GM23338 (cell line): Measurements from ENCODE around the gene SELENOO. TPM values are rescaled to one million over a fixed set of nuclear protein-coding genes. Genes with fewer than 3 reads are reported as not detected.

Experiments
- ATAC-seq: fragments of 200-7000 bp; cut with Tn5 transposase; 3 replicates; pipeline ENCODE4 v1.9.1; 2020
- DNase-seq: peaks from one replicate; pipeline ENCODE4 v3.0.0-alpha.2; 2015; ENCODE audit warnings: low spot score
- H2AFZ ChIP-seq: fragments of 200-600 bp; sonication (generic); 2 replicates; pipeline ENCODE4 v1.8.0; 2016; ENCODE audit warnings: antibody characterized with exemption, mild to moderate bottlenecking, moderate library complexity
- H3F3A ChIP-seq: fragments of 200-600 bp; sonication (generic); replicated peaks from 2 replicates; pipeline ENCODE4 v1.8.0; 2017; ENCODE audit warnings: antibody characterized with exemption, mixed run types, low read depth
- H3K27ac ChIP-seq: fragments of 200-600 bp; sonication (generic); 2 replicates; pipeline ENCODE4 v1.6.1; 2016; ENCODE audit warnings: low read depth
- H3K27me3 ChIP-seq: fragments of 200-600 bp; sonication (generic); 2 replicates; pipeline ENCODE4 v1.8.0; 2016; ENCODE audit warnings: mild to moderate bottlenecking, mixed run types, moderate library complexity; ENCODE audit not compliant: insufficient read depth
- H3K36me3 ChIP-seq: fragments of 200-600 bp; sonication (generic); 2 replicates; pipeline ENCODE4 v1.8.0; 2016; ENCODE audit warnings: mild to moderate bottlenecking; ENCODE audit not compliant: insufficient read depth
- H3K4me1 ChIP-seq: fragments of 200-600 bp; sonication (generic); 2 replicates; pipeline ENCODE4 v1.8.0; 2016; ENCODE audit warnings: mild to moderate bottlenecking, moderate library complexity; ENCODE audit not compliant: insufficient read depth
- H3K4me2 ChIP-seq: fragments of 200-600 bp; sonication (generic); 2 replicates; pipeline ENCODE4 v1.7.1; 2017; ENCODE audit warnings: mixed run types
- H3K4me3 ChIP-seq: fragments of 200-600 bp; sonication (generic); 2 replicates; pipeline ENCODE4 v1.6.1; 2016; ENCODE audit warnings: mixed run types
- H3K79me2 ChIP-seq: fragments of 200-600 bp; sonication (generic); replicated peaks from 2 replicates; pipeline ENCODE4 v1.8.0; 2017; ENCODE audit warnings: mild to moderate bottlenecking; ENCODE audit not compliant: insufficient read depth
- H3K9me2 ChIP-seq: fragments of 200-600 bp; sonication (generic); 2 replicates; pipeline ENCODE4 v1.8.0; 2017; ENCODE audit not compliant: insufficient read depth
- H4K20me1 ChIP-seq: fragments of 200-600 bp; sonication (generic); replicated peaks from 2 replicates; pipeline ENCODE4 v1.8.0; 2017; ENCODE audit warnings: mild to moderate bottlenecking; ENCODE audit not compliant: insufficient read depth
- H3K27ac Mint-ChIP-seq: 2 replicates; pipeline ENCODE4 v1.8.0; 2020; ENCODE audit warnings: inconsistent platforms, mild to moderate bottlenecking, moderate library complexity, mixed read lengths
- H3K27me3 Mint-ChIP-seq: 3 replicates; pipeline ENCODE4 v1.8.0; 2022; ENCODE audit warnings: low read depth, mild to moderate bottlenecking, moderate library complexity, mixed read lengths, inconsistent platforms; ENCODE audit not compliant: insufficient read depth, poor library complexity
- H3K36me3 Mint-ChIP-seq: 3 replicates; pipeline ENCODE4 v1.8.0; 2021; ENCODE audit warnings: low read depth, mild to moderate bottlenecking, inconsistent platforms, moderate library complexity, mixed read lengths
- H3K4me1 Mint-ChIP-seq: 3 replicates; pipeline ENCODE4 v1.8.0; 2020; ENCODE audit warnings: mild to moderate bottlenecking, inconsistent platforms, mixed read lengths
- H3K4me3 Mint-ChIP-seq: 3 replicates; pipeline ENCODE4 v1.8.0; 2021; ENCODE audit warnings: moderate library complexity, mild to moderate bottlenecking, inconsistent platforms, mixed read lengths
- H3K9me3 Mint-ChIP-seq: 3 replicates; pipeline ENCODE4 v1.8.0; 2020; ENCODE audit warnings: moderate library complexity, mild to moderate bottlenecking, inconsistent platforms, mixed read lengths
- CREB1 ChIP-seq: fragments of 250-450 bp; sonication (Bioruptor Pico); IDR thresholded peaks from 2 replicates; pipeline ENCODE4 v1.5.0; 2020; ENCODE audit warnings: low read depth, mild to moderate bottlenecking, moderate library complexity
- EZH2 ChIP-seq: fragments of 200-600 bp; sonication (generic); IDR thresholded peaks from one replicate; pipeline ENCODE4 v1.8.0; 2017; ENCODE audit warnings: antibody characterized with exemption, mild to moderate bottlenecking, low read depth; ENCODE audit not compliant: unreplicated experiment
- EZH2phosphoT487 ChIP-seq: fragments of 200-600 bp; sonication (generic); IDR thresholded peaks from one replicate; pipeline ENCODE4 v1.8.1; 2018; ENCODE audit warnings: antibody characterized with exemption; ENCODE audit not compliant: unreplicated experiment
- JUNB ChIP-seq: IDR thresholded peaks from one replicate; pipeline ENCODE4 v1.6.1; 2016; ENCODE audit warnings: antibody characterized with exemption; ENCODE audit not compliant: unreplicated experiment
- NANOG ChIP-seq: IDR thresholded peaks from 2 replicates; pipeline ENCODE4 v1.6.1; 2016; ENCODE audit warnings: antibody characterized with exemption, borderline replicate concordance
- STAT1 ChIP-seq: IDR thresholded peaks from one replicate; pipeline ENCODE4 v1.6.1; 2016; ENCODE audit warnings: antibody characterized with exemption; ENCODE audit not compliant: unreplicated experiment
- ZNF114 ChIP-seq: fragments of 250-450 bp; sonication (Bioruptor Pico); IDR thresholded peaks from 2 replicates; pipeline ENCODE4 v1.5.0; 2020; ENCODE audit warnings: mild to moderate bottlenecking, moderate library complexity
- ZNF331 ChIP-seq: fragments of 250-450 bp; sonication (Bioruptor Pico); IDR thresholded peaks from 2 replicates; pipeline ENCODE4 v1.5.0; 2020; ENCODE audit warnings: low read depth, mild to moderate bottlenecking, moderate library complexity
- polyA plus RNA-seq: library from polyadenylated mRNA; unstranded; fragments of >200 nt; fragmentation: Nextera tagmentation; extraction: Ambion mirVana; gene quantifications from 2 replicates; pipeline ENCODE4 v1.2.1, GENCODE V29; 2016
- total RNA-seq: library from RNA; depleted of rRNA; stranded (reverse); fragments of >200 nt; shearing (Covaris generic); gene quantifications from 2 replicates; pipeline ENCODE4 v1.2.3, GENCODE V29; 2014
- TF ChIP-seq, protein P1 (sequence below), 2 experiments: fragments of 200-600 bp in 1 of 2; sonication (generic) in 1 of 2; conservative IDR thresholded peaks; 2 replicates each; pipeline versions ENCODE4 v1.5.1 to v1.6.1; 2016 to 2017; ENCODE audit warnings: antibody characterized with exemption in 2 of 2, low read depth in 2 of 2, mild to moderate bottlenecking in 2 of 2, moderate library complexity in 1 of 2
- TF ChIP-seq, protein P2 (sequence below): IDR thresholded peaks from one replicate; pipeline ENCODE4 v1.6.1; 2018; ENCODE audit warnings: antibody characterized with exemption; ENCODE audit not compliant: unreplicated experiment
- TF ChIP-seq, protein P3 (sequence below): fragments of 250-450 bp; sonication (Bioruptor Pico); IDR thresholded peaks from 2 replicates; pipeline ENCODE4 v1.5.0; 2020; ENCODE audit warnings: mild to moderate bottlenecking, moderate library complexity
- TF ChIP-seq, protein P4 (sequence below): IDR thresholded peaks from 2 replicates; pipeline ENCODE4 v1.6.1; 2016; ENCODE audit warnings: antibody characterized with exemption

SELENOO gene
- total and polyA plus RNA-seq, 2 experiments from 2014 or later: 6.8 to 21.3 TPM

DNA sequence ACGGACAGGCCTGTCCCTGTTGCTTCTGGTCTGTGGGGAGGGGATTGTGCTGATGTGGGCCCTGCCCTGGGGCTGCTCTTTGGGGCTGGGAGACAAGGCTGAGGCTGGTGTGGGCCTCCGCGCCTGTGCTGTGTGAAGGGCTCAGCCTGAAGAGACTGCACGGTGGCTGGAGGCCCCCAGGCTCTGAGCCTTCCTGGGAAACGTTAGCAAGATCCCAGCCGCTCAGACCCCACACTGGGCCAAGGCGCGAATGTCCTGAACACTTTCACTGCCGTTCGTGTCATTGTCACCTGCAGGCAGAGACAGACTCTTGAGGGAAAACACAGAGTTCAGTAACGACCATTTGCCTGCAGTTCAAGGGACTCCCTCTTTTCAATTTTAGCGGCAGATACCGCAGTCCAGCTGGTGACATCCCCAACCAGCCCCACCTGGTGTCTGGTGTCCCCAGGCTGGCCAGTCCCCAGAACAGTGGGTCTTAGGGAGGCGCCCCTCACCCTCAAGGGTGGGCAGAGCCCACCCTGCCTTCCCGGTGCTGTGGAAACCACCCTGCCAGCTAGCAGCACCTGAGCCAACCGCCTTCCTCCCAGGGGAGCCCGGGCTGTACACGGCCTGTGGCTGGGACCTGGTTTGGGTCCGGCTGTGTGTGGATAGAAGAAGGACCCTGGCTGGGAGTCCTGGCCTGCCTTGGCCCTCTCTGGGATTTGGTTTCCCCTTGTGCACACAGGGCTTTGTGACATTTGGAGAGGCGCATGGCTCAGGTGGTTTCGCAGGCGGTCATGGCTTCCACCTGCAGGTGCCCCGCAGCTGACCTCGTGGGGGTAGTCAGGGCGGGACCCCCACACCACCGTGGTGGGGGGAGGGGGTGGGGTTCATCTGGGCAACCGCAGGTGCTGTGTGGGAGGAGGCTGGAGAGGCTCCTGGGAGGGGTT lies 24.6 kb upstream of the SELENOO start:
- Mint-ChIP-seq H3K36me3 (peaks cover 4% of the 10 kb centered on the region; the same call in 1 of the 3 replicates), H3K27ac (no peak overlapping the region), H3K9me3 (no peaks in the 10 kb centered on the region), H3K4me1 (peaks cover 2% of the 10 kb centered on the region), H3K27me3 (peaks cover 11% of the 10 kb centered on the region), H3K4me3 (no peak overlapping the region)
- Histone ChIP-seq H3K36me3 (no peaks in the 10 kb centered on the region), H3F3A (no peaks in the 10 kb centered on the region), H3K4me2 (no peak overlapping the region), H3K9me2 (no peaks in the 10 kb centered on the region), H3K4me1 (0 out of 2 replicates have a peak, but pooled peaks cover 4% of the 10 kb centered on the region), H3K27me3 (peaks cover 2% of the 10 kb centered on the region; the same call in 1 of the 2 replicates), H4K20me1 (no peaks in the 10 kb centered on the region), H3K79me2 (no peaks in the 10 kb centered on the region), H3K27ac (no peak overlapping the region), H2AFZ (no peak overlapping the region), H3K4me3 (no peak overlapping the region)
- no peak for ATAC-seq
- DNase-seq: no peak
- no peak for TF ChIP-seq NANOG
- TF ChIP-seq, protein P1, sequence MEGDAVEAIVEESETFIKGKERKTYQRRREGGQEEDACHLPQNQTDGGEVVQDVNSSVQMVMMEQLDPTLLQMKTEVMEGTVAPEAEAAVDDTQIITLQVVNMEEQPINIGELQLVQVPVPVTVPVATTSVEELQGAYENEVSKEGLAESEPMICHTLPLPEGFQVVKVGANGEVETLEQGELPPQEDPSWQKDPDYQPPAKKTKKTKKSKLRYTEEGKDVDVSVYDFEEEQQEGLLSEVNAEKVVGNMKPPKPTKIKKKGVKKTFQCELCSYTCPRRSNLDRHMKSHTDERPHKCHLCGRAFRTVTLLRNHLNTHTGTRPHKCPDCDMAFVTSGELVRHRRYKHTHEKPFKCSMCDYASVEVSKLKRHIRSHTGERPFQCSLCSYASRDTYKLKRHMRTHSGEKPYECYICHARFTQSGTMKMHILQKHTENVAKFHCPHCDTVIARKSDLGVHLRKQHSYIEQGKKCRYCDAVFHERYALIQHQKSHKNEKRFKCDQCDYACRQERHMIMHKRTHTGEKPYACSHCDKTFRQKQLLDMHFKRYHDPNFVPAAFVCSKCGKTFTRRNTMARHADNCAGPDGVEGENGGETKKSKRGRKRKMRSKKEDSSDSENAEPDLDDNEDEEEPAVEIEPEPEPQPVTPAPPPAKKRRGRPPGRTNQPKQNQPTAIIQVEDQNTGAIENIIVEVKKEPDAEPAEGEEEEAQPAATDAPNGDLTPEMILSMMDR (conservative IDR thresholded peaks at IDR 0.05; ENCODE audit: low read depth in 2 of 2): no peak
- TF ChIP-seq, protein P2, sequence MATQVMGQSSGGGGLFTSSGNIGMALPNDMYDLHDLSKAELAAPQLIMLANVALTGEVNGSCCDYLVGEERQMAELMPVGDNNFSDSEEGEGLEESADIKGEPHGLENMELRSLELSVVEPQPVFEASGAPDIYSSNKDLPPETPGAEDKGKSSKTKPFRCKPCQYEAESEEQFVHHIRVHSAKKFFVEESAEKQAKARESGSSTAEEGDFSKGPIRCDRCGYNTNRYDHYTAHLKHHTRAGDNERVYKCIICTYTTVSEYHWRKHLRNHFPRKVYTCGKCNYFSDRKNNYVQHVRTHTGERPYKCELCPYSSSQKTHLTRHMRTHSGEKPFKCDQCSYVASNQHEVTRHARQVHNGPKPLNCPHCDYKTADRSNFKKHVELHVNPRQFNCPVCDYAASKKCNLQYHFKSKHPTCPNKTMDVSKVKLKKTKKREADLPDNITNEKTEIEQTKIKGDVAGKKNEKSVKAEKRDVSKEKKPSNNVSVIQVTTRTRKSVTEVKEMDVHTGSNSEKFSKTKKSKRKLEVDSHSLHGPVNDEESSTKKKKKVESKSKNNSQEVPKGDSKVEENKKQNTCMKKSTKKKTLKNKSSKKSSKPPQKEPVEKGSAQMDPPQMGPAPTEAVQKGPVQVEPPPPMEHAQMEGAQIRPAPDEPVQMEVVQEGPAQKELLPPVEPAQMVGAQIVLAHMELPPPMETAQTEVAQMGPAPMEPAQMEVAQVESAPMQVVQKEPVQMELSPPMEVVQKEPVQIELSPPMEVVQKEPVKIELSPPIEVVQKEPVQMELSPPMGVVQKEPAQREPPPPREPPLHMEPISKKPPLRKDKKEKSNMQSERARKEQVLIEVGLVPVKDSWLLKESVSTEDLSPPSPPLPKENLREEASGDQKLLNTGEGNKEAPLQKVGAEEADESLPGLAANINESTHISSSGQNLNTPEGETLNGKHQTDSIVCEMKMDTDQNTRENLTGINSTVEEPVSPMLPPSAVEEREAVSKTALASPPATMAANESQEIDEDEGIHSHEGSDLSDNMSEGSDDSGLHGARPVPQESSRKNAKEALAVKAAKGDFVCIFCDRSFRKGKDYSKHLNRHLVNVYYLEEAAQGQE: no peak
- TF ChIP-seq, protein P3, sequence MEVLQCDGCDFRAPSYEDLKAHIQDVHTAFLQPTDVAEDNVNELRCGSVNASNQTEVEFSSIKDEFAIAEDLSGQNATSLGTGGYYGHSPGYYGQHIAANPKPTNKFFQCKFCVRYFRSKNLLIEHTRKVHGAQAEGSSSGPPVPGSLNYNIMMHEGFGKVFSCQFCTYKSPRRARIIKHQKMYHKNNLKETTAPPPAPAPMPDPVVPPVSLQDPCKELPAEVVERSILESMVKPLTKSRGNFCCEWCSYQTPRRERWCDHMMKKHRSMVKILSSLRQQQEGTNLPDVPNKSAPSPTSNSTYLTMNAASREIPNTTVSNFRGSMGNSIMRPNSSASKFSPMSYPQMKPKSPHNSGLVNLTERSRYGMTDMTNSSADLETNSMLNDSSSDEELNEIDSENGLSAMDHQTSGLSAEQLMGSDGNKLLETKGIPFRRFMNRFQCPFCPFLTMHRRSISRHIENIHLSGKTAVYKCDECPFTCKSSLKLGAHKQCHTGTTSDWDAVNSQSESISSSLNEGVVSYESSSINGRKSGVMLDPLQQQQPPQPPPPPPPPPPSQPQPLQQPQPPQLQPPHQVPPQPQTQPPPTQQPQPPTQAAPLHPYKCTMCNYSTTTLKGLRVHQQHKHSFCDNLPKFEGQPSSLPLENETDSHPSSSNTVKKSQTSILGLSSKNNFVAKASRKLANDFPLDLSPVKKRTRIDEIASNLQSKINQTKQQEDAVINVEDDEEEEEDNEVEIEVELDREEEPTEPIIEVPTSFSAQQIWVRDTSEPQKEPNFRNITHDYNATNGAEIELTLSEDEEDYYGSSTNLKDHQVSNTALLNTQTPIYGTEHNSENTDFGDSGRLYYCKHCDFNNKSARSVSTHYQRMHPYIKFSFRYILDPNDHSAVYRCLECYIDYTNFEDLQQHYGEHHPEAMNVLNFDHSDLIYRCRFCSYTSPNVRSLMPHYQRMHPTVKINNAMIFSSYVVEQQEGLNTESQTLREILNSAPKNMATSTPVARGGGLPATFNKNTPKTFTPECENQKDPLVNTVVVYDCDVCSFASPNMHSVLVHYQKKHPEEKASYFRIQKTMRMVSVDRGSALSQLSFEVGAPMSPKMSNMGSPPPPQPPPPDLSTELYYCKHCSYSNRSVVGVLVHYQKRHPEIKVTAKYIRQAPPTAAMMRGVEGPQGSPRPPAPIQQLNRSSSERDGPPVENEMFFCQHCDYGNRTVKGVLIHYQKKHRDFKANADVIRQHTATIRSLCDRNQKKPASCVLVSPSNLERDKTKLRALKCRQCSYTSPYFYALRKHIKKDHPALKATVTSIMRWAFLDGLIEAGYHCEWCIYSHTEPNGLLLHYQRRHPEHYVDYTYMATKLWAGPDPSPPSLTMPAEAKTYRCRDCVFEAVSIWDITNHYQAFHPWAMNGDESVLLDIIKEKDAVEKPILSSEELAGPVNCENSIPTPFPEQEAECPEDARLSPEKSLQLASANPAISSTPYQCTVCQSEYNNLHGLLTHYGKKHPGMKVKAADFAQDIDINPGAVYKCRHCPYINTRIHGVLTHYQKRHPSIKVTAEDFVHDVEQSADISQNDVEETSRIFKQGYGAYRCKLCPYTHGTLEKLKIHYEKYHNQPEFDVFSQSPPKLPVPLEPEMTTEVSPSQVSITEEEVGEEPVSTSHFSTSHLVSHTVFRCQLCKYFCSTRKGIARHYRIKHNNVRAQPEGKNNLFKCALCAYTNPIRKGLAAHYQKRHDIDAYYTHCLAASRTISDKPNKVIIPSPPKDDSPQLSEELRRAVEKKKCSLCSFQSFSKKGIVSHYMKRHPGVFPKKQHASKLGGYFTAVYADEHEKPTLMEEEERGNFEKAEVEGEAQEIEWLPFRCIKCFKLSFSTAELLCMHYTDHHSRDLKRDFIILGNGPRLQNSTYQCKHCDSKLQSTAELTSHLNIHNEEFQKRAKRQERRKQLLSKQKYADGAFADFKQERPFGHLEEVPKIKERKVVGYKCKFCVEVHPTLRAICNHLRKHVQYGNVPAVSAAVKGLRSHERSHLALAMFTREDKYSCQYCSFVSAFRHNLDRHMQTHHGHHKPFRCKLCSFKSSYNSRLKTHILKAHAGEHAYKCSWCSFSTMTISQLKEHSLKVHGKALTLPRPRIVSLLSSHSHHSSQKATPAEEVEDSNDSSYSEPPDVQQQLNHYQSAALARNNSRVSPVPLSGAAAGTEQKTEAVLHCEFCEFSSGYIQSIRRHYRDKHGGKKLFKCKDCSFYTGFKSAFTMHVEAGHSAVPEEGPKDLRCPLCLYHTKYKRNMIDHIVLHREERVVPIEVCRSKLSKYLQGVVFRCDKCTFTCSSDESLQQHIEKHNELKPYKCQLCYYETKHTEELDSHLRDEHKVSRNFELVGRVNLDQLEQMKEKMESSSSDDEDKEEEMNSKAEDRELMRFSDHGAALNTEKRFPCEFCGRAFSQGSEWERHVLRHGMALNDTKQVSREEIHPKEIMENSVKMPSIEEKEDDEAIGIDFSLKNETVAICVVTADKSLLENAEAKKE (CRISPR knock-in tag): no peak
- no peak for TF ChIP-seq CREB1
- TF ChIP-seq EZH2phosphoT487: no peak
- no peak for TF ChIP-seq STAT1
- no peak for TF ChIP-seq EZH2
- no peak for TF ChIP-seq JUNB
- TF ChIP-seq, protein P4, sequence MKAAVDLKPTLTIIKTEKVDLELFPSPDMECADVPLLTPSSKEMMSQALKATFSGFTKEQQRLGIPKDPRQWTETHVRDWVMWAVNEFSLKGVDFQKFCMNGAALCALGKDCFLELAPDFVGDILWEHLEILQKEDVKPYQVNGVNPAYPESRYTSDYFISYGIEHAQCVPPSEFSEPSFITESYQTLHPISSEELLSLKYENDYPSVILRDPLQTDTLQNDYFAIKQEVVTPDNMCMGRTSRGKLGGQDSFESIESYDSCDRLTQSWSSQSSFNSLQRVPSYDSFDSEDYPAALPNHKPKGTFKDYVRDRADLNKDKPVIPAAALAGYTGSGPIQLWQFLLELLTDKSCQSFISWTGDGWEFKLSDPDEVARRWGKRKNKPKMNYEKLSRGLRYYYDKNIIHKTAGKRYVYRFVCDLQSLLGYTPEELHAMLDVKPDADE: no peak
- TF ChIP-seq ZNF331 (CRISPR knock-in tag): no peak
- TF ChIP-seq ZNF114: no peak
